Measurements from ENCODE around the gene TRIB2.

Gene TRIB2

GRCh38 chr2:12694990-12695774 is 21.6 kb upstream of the TRIB2 start:
- Histone ChIP-seq H3K4me2 (ENCODE audit: low read length) (no peak overlapping the region), H3K79me2 (no peaks in the 10 kb centered on the region), H3K9me3 (ENCODE audit: control insufficient read depth, low read length) (no peaks in the 10 kb centered on the region), H3K36me3 (ENCODE audit: control insufficient read depth, insufficient read depth, low read length) (no peaks in the 10 kb centered on the region), H3K9ac (no peak overlapping the region), H2AFZ (no peak overlapping the region), H3K4me1 (no peaks in the 10 kb centered on the region), H3K4me3 (ENCODE audit: low read depth, low read length) (no peak overlapping the region), H3K27me3 (ENCODE audit: control insufficient read depth, insufficient read depth, low read length) (no peaks in the 10 kb centered on the region), H3K27ac (no peak overlapping the region)
- TF ChIP-seq, protein P1, sequence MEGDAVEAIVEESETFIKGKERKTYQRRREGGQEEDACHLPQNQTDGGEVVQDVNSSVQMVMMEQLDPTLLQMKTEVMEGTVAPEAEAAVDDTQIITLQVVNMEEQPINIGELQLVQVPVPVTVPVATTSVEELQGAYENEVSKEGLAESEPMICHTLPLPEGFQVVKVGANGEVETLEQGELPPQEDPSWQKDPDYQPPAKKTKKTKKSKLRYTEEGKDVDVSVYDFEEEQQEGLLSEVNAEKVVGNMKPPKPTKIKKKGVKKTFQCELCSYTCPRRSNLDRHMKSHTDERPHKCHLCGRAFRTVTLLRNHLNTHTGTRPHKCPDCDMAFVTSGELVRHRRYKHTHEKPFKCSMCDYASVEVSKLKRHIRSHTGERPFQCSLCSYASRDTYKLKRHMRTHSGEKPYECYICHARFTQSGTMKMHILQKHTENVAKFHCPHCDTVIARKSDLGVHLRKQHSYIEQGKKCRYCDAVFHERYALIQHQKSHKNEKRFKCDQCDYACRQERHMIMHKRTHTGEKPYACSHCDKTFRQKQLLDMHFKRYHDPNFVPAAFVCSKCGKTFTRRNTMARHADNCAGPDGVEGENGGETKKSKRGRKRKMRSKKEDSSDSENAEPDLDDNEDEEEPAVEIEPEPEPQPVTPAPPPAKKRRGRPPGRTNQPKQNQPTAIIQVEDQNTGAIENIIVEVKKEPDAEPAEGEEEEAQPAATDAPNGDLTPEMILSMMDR (IDR thresholded peaks at IDR 0.05): no peak

- H3K36me3 ChIP-seq (ENCODE audit: control insufficient read depth, insufficient read depth, low read length): no peaks in the 10 kb centered on the region
Observed at GRCh38 chr2:12697617-12698016, 19.1 kb upstream of the TRIB2 start.

DNA sequence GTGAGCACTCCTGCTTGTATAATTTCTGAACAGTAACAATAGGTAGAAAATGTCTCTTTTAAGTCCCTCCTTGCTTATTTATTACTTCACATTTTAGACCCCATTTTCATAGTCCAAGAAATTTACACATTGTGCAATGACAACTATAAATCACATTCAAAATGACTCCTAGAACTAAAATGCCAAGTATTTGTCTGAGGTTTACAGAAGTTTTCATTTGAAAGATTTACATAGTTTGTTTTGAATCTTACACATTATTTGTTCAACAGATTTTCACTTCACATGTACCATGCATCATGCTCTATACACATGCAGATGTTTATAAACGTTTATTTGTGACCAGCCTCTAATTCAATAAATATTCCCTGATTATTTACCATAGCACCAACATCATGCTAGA is 15.7 kb upstream of the TRIB2 start:
- TF ChIP-seq, protein P1 (IDR thresholded peaks at IDR 0.05): no peak
- no peaks in the 10 kb centered on the region for H3K27me3 ChIP-seq (ENCODE audit: control insufficient read depth, insufficient read depth, low read length)
- no peaks in the 10 kb centered on the region for H3K4me1 ChIP-seq
- H3K9ac ChIP-seq: no peak overlapping the region
- no peaks in the 10 kb centered on the region for H3K9me3 ChIP-seq (ENCODE audit: control insufficient read depth, low read length)
- H3K36me3 ChIP-seq (ENCODE audit: control insufficient read depth, insufficient read depth, low read length): no peaks in the 10 kb centered on the region
- H3K4me2 ChIP-seq (ENCODE audit: low read length): no peak overlapping the region
- H3K4me3 ChIP-seq (ENCODE audit: low read depth, low read length): no peak overlapping the region
- no peaks in the 10 kb centered on the region for H3K79me2 ChIP-seq
- no peak overlapping the region for H3K27ac ChIP-seq
- no peak overlapping the region for H2AFZ ChIP-seq

More at GRCh38 chr2:12697617-12698016, 19.1 kb upstream of the TRIB2 start:
- TF ChIP-seq, protein P1 (IDR thresholded peaks at IDR 0.05): no peak
- Histone ChIP-seq H3K27ac (no peak overlapping the region), H3K27me3 (ENCODE audit: control insufficient read depth, insufficient read depth, low read length) (no peaks in the 10 kb centered on the region), H2AFZ (no peak overlapping the region), H3K9ac (no peak overlapping the region), H3K4me1 (no peaks in the 10 kb centered on the region), H3K9me3 (ENCODE audit: control insufficient read depth, low read length) (no peaks in the 10 kb centered on the region), H3K4me2 (ENCODE audit: low read length) (no peak overlapping the region), H3K4me3 (ENCODE audit: low read depth, low read length) (no peak overlapping the region), H3K79me2 (no peaks in the 10 kb centered on the region)

GRCh38 chr2:12701786-12702167 is 15.0 kb upstream of the TRIB2 start:
- Histone ChIP-seq H3K79me2 (no peaks in the 10 kb centered on the region), H3K27me3 (ENCODE audit: control insufficient read depth, insufficient read depth, low read length) (no peaks in the 10 kb centered on the region), H3K4me3 (ENCODE audit: low read depth, low read length) (no peak overlapping the region), H3K9me3 (ENCODE audit: control insufficient read depth, low read length) (no peaks in the 10 kb centered on the region), H3K27ac (no peak overlapping the region), H3K9ac (no peak overlapping the region), H3K4me1 (no peaks in the 10 kb centered on the region), H3K4me2 (ENCODE audit: low read length) (no peak overlapping the region), H3K36me3 (ENCODE audit: control insufficient read depth, insufficient read depth, low read length) (no peaks in the 10 kb centered on the region), H2AFZ (no peak overlapping the region)
- TF ChIP-seq, protein P1 (IDR thresholded peaks at IDR 0.05): no peak
